Right forelimb (tissue), 1 donor: ENCODE data around the gene SYT1.
"Not testable (repeated sequence)": the region's sequence is repeated elsewhere in the genome, so short reads cannot be mapped to it uniquely, and the experiment has no call there.

Experiments used
- DNase-seq: peaks from one replicate; pipeline ENCODE4 v3.0.0-alpha.2; 2018

SYT1 gene

DNA sequence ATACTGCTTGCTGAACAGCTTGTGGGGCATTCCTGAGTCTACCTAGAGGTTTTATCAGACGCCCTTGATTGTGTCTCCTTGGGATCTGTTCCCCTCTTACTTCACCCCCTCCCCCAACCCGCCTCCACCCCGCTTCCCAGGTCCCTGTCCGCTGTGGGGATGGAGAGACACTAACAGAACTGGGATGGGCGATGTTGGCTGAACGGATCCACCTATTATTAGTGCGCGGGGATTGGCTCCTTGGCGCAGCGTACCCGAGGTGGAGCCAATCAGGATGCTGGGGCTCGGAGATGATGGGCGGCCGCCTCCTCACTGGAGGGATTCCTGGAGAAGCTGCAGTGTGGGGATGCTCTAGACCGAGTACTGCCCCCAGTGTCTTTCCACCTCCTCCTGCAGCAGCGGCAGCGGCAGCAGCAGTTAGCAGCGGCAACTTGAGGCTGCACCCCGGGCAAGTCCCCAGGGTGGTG lies at the start of gene SYT1:
SYT1 (plus strand) TSS at position 372 of the 467 bp plus-strand sequence.
- peak; percentile 58 for DNase-seq

DNA sequence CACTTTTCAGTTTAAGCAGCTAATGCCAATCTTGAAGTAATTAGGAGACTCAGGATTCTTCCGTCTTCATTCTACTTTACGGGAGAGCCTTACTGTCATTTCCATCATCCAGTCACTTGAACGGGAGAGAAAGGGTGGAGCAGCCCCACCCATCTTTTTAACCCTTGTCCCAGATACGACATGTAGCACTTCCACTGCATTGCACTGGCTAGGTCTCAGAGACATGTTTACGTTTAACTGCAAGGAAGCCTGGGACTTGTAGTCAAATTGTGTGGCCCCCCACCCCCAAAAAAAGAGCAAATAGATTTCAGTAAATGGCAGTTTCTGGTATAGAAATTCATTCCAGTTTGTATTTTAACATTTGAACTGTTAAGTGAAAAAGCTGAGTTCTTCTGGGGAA lies 46.1 kb upstream of the SYT1 start:
- no peak for DNase-seq

DNA sequence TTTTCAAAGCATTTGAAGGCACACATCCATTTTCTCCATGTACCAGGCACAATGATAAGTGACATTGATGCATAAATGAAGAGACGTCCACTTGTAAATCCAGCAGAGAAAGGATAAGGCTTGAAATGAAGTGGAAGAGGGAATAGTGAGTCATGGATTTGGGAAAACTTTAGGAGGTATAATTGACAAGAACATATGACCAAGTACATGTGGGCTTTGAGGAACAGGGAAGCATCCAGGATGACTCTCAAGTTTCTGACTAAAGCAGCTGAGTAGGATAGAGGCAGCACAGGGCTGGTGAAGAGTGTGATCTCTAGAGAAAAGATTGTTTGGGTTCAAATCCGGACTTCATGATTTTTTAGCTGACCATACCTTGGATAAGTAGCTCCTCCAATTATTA lies 43.6 kb upstream of the SYT1 start:
- DNase-seq = no peak

DNA sequence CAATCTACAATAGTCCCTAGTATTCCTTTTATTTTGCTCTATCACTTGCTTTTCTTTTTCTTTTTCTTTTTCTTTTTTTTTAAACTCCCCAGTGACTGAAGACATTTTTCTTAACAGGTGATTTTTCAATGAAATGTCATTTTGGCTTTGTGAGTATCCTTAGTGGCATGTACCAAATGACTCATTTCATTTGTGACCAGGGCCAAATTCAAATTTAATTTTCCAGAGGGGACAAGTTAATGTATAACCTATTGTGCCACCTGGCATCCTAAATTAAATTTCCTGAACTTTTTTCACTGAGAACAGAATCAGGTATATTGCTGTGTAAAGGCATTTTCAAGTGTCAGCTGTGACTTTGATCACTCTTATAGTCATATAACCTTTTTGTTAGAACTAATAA lies 39.7 kb upstream of the SYT1 start:
- DNase-seq = no peak

GRCh38 chr12:78829690-78830089 lies 34.9 kb upstream of the SYT1 start:
- no peak for DNase-seq

DNA sequence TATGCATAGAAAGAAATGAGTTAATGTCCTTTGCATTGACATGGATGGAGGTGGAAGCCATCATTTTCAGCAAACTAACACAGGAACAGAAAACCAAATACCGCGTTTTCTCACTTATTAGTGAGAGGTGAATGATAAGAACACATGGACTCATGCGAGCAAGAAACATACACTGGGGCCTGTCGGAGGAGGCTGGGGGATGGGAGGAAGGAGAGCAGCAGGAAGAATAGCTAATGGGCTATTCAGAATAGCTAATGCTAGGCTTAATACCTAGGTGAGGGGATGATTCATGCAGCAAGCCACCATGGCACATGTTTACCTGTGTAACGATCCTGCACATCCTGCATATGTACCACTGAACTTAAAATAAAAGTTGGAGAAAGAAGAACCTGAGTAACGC lies 29.1 kb upstream of the SYT1 start:
- no peak for DNase-seq

- not testable (repeated sequence) for DNase-seq
These were observed 24.0 kb upstream of the SYT1 start for GRCh38 chr12:78840518-78841019.

DNA sequence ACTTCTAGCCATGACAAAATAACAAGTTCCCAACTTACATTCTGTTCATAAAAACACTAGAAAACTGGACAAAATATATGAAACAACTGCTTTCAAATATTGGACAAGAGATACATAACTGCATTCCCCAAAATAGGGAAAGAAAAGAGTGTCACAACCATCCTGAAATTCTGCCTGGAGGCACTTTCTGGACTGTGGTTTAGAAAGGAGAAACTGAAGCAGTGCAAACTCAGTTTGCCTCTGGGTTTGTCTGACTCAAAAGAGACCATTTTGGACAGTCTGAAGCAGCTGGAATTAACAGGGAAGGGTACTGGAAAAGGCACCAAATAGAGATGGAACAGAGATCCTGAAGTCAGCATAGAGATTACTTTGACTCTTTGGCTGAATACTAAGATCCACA lies 11.3 kb upstream of the SYT1 start:
- DNase-seq = no peak

DNA sequence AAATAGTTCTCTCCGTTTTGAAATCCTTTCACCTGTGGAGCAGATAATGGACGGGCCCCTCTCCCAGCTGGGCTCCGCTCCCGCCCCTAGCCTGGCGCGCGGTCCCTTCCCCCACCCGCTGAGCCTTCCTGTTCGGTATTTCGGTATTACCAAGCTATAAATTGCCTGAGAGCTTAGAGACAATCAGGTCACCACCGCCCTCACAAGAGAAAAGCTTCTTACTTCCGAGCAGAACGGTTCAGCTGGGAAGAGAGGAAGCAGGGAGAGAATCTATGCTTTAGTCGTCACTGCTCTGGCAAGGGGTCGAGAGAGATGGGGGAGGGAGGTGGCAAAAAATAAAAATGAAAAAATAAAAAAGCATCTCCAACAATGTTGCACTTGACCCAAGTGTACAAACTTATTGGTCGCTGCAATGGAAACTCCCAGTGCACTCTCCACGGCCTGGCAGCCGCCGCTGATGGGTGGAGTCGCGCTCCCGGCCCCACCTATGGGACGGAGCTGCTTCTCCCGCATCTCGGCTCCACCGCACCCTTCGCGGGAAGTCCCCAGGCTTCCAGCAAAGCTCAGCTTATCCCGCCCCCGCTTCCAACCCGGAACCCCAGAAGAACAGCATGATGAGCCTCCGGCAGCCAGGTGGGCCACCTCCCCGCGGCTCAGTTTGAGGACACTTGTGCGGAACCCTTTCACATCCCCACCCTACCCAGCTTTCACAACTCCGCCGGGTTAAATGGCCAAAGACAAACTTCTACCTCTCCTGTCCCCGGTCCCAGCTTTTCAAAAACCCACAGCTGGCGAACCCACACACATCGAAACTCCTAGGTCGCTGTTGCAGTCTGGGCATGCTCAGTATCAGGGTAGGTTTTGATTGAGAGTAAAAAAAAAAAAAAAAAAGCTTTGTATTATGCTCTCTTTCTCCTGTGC lies 832 bp upstream of the SYT1 start:
- peak; percentile 46 for DNase-seq

GRCh38 chr12:78864870-78865463 lies 393 bp downstream of the SYT1 start:
- peak; percentile 38 for DNase-seq

DNA sequence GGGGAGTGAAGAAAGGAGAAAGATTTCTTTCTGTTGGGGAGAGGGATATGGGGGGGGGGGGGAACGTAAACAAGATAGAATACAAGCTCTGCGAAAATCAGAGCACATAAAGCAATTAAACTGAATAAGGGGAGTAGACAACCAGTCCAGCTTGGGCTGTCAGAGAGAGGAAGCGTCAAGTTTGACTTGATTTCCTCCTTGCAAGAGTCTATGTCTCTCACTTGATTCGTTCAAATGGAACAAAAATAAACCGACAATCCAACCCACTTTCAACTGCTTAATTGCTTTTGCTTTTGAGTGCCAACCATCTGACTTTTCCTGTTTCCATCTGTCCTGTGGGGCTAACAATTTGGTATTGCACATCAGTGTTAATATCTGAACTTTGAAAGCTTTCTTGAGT lies 942 bp downstream of the SYT1 start:
- DNase-seq = no peak

DNA sequence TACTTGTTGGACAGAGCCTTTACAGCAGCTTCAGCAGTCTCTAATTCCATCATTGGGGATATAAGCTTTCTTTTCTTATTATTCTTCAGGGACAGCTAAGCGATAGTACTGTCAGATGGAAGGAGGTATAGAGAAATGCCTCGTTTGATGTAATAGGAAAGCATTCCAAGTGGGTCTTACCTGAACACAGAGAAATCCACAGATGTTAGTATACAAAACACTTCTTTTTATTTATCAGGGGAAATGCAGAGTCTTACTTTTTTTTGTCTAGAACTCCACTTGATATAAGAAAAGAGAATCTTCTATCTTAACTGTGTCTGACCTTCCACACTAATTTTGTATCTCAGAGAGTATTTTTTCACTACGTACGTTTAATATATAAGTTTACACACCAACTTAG lies 1.9 kb downstream of the SYT1 start:
- no peak for DNase-seq

GRCh38 chr12:78870539-78870938 lies 6.0 kb downstream of the SYT1 start:
- DNase-seq = no peak

DNA sequence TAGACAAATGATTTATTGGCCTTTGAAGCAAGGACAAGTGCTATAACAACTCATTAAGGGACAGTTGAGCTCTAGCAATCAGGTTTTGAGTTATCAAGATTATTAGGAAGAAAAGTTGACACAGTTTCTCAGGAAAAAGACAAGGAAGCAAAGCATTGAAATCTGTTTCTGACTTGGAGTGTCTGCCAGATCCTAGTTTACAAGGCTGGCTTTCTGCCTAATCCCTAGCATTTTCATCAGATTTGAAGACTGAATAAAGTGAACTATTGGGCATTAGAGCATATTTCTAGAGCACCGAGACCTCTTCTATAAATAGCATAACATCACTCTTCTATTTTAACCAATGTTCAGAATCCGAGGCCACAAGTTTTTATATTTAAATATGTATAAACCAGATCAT lies 7.0 kb downstream of the SYT1 start:
- DNase-seq = no peak

DNA sequence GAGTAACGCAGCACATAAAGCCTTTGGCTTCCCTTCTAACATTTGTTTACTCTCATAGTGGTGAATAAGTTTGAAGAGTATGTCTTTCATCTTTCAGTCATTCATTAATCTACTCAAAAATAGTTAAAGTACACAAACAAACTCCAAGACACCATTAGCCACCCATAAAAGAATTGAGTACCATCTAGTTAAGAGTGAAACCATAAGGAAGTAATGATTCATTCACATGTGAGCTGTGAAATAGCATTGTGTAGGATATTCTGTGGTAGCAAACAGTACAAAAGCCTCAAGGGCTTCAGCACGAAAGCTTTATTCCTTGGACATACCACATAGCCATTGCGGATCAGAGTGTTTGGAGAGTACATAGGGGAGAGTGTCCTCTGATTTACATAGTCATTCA lies 13.9 kb downstream of the SYT1 start:
- DNase-seq = no peak

DNA sequence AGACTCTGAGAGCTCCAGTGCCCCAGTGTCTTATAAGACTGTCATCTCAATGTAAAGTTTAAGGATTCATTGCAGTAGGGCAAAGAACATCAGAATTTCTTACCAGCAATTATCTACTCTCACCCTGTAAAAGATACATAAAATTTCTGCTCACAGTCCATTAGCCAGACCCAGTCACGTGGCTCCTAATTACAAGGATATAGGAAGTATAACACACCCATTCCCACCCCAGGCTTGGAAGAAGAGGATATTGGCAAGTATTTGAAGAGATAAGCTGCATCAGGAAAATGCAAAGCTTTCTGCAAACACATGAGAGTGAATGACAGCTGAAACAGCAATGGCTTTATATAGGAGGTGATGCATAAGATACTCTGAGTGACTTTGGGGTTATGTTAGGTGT lies 14.3 kb downstream of the SYT1 start:
- no peak for DNase-seq

DNA sequence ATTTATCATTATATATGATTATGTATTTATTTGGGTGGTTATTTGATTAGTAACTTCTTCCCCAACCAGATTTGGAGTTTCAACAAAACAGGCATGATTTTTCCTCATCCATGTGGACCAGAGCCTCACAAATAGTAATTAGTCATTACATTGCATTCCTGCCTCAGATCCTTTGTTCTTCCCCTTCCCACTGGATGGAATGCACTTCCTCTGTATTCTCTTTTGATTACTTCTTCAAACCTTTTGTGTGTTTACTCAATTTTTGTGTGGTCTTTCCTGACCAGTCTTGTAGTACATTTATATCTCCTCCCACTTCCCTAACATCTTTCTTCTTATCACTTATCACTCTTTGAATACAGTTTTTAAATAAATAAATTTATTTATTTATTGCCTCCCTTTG lies 15.5 kb downstream of the SYT1 start:
- DNase-seq = no peak

GRCh38 chr12:78881685-78882084 lies 17.1 kb downstream of the SYT1 start:
- no peak for DNase-seq

DNA sequence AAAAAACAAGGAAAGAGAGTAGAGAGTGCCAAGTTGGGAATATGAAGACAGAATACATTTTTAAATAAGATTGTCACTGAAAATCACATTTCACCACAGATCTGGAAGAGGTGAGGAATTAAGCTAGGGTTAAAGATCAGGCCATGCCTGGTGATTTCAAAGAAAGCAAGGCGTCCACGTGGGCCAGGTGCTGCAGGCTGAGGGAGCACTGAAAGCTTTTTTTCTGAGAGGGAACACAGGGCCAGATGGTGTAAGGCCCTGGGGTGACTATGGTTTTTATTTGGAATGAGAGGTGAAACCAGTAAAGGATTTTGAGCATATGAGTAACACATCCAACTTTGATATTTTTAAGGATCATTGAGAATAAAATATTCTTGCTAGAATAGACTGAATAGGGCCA lies 20.9 kb downstream of the SYT1 start:
- DNase-seq = no peak

GRCh38 chr12:78886719-78887407 lies 22.3 kb downstream of the SYT1 start:
- DNase-seq = no peak

GRCh38 chr12:78887444-78887843 lies 22.9 kb downstream of the SYT1 start:
- DNase-seq = no peak

- DNase-seq = no peak
These were observed 24.0 kb downstream of the SYT1 start for GRCh38 chr12:78888568-78888967.

- DNase-seq = no peak
These were observed 27.2 kb downstream of the SYT1 start for GRCh38 chr12:78891646-78892353.
